ENCODE data around the gene BLM.

Gene BLM

DNA sequence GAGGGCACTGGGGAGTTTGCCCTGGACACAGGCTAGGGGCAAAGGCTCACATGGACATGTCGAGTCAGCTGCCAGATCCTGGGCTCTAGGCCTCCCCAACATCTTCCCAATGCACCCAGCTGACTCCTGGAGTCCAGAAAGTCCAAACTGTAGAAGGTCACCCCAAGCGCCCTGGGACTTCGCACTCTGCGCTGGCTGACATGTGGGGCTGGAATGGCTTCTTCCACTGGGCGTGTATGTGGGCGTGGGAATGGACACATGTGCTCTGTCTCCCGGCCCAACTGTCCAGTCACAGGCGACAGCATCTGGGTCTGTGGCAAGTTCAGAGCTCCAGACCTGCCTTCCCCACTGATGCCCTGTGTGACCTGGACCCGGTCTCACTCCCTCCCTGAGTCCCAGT is 138.0 kb downstream of the BLM start:
- DNase-seq, result no peak
- H3K4me3 Mint-ChIP-seq, result no peak overlapping the region
- H3K27ac Mint-ChIP-seq, result no peak overlapping the region
- peaks cover 11% of the 10 kb centered on the region for H3K4me1 Mint-ChIP-seq
- H3K27me3 Mint-ChIP-seq (ENCODE audit: low read depth, poor library complexity), result peaks cover 14% of the 10 kb centered on the region
- TF ChIP-seq, protein P1, sequence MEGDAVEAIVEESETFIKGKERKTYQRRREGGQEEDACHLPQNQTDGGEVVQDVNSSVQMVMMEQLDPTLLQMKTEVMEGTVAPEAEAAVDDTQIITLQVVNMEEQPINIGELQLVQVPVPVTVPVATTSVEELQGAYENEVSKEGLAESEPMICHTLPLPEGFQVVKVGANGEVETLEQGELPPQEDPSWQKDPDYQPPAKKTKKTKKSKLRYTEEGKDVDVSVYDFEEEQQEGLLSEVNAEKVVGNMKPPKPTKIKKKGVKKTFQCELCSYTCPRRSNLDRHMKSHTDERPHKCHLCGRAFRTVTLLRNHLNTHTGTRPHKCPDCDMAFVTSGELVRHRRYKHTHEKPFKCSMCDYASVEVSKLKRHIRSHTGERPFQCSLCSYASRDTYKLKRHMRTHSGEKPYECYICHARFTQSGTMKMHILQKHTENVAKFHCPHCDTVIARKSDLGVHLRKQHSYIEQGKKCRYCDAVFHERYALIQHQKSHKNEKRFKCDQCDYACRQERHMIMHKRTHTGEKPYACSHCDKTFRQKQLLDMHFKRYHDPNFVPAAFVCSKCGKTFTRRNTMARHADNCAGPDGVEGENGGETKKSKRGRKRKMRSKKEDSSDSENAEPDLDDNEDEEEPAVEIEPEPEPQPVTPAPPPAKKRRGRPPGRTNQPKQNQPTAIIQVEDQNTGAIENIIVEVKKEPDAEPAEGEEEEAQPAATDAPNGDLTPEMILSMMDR (IDR thresholded peaks at IDR 0.05), result no peak
- no peaks in the 10 kb centered on the region for H3K36me3 Mint-ChIP-seq (ENCODE audit: low read depth)
- no peaks in the 10 kb centered on the region for H3K9me3 Mint-ChIP-seq

DNA sequence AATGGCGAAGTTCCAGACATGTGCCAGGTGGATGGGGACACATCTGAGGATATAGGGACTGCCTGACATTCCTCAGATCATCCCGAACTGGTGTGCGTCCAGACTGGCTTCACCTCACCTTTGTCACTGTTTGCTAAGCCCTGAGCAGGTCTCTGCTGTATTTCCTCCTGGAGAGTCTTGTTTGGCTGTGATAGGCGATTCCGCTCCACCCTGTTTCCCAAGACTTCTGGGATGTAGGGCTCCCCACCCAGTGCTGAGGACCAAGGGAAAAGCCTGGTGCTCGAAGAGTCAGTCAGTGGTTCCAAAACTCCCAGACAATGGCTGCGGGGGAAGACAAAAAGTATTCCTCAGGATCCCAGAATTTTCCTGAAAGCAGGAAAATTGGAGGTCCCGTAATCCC is 140.2 kb downstream of the BLM start:
- H3K9me3 Mint-ChIP-seq, result no peaks in the 10 kb centered on the region
- no peak overlapping the region for H3K4me3 Mint-ChIP-seq
- H3K27me3 Mint-ChIP-seq (ENCODE audit: low read depth, poor library complexity), result peaks cover 3% of the 10 kb centered on the region
- H3K36me3 Mint-ChIP-seq (ENCODE audit: low read depth), result no peaks in the 10 kb centered on the region
- no peak for DNase-seq
- no peak overlapping the region for H3K27ac Mint-ChIP-seq
- TF ChIP-seq, protein P1 (IDR thresholded peaks at IDR 0.05), result no peak
- peaks cover 12% of the 10 kb centered on the region for H3K4me1 Mint-ChIP-seq

DNA sequence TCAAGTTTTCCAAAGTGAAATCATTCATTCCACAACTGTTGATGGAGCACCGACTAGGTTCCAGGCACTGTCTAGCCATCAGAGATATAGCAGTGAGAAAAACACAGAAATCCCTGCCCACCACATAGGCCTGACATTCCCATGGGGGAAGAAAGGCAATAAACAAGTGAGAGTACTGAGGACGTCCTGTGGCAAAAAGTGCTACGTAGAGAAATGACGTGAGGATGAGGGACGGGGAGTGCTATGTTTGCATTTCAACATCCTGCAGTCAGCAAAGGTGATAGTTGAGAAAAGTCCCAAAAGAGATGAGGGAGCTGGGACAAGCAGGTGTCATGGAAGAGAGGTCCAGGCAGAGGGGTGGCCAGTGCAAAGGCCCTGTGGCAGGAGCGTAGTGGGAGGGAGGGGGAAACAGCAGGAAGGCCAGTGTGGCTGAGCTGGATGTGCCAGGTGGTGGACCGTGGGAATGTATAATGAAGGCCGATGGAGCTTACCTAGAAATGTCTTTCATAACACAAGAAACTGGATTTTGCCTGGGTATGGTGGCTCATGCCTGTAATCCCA is 140.8 kb downstream of the BLM start:
- H3K27me3 Mint-ChIP-seq (ENCODE audit: low read depth, poor library complexity), result peaks cover 3% of the 10 kb centered on the region
- DNase-seq, result no peak
- TF ChIP-seq, protein P1 (IDR thresholded peaks at IDR 0.05), result no peak
- no peak overlapping the region for H3K27ac Mint-ChIP-seq
- H3K36me3 Mint-ChIP-seq (ENCODE audit: low read depth), result no peaks in the 10 kb centered on the region
- no peaks in the 10 kb centered on the region for H3K9me3 Mint-ChIP-seq
- peaks cover 18% of the 10 kb centered on the region for H3K4me1 Mint-ChIP-seq
- no peak overlapping the region for H3K4me3 Mint-ChIP-seq

DNA sequence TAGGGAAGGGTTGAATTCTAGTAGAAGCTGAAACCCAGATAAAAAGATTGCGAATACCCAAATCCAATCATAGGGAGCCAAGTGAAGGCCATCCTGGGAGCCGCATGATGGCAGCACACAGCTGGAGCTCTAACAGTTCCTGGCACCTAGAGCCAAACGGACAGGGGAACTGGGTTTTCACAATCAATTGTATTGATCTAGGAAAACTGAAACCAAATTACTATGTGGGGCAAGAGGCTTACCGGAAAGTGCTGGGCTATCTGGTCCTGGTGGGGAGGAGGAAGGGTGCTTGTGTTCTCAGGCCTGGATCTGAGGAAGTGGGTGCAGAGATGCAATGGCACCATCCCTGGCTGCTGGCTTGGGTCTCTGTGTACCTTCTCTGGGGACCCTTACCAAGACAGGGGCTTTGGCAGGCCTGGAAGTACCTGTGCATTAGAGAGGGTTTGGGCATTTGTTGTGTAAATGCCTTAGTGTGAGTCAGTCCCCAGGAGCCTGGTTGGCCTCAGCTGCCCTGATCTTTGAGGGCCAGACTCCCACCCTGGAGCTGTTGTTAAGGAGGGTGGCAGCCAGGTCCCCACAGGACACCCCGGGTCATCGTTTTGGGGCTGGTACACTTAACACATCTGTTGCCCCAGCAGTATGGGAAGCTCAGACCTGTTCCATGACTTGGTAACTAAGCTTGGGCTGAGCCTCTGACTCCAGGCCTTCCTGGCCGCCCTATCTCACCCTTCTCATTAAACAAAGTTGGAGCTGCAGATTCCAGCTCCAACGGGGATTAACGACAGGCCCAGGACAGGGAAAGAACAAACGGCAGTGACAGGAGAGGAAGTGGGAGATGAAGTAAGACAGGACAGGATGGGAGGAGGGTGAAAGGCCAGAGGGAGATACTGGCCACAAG is 142.3 kb downstream of the BLM start:
- TF ChIP-seq, protein P1 (IDR thresholded peaks at IDR 0.05), result no peak
- Mint-ChIP-seq H3K27me3 (ENCODE audit: low read depth, poor library complexity) (peaks cover 3% of the 10 kb centered on the region), H3K36me3 (ENCODE audit: low read depth) (no peaks in the 10 kb centered on the region), H3K4me3 (peak overlapping the region; percentile 47), H3K9me3 (no peaks in the 10 kb centered on the region), H3K27ac (peak overlapping the region; percentile 57), H3K4me1 (peaks cover 26% of the 10 kb centered on the region)
- DNase-seq, result no peak

DNA sequence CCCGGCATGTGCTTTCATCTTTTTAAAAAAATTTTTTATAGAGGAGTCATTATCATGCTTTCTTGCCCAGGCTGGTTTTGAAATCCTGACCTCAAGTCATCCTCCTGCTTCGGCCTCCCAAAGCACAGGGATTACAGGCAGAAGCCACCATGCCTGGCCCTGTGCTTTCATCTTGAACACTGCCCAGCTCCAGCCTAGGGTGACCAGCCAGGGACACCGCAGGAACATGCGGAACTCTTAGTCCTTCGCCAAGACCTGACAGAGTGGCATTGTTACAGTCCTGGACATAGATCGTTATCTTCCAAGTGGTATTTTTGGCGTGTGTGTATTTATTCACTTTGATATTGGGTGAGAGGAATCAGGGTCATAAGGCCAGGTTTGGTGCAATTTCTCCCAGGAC is 143.3 kb downstream of the BLM start:
- Mint-ChIP-seq H3K4me3 (no peak overlapping the region), H3K27ac (no peak overlapping the region), H3K27me3 (ENCODE audit: low read depth, poor library complexity) (peaks cover 3% of the 10 kb centered on the region), H3K36me3 (ENCODE audit: low read depth) (no peaks in the 10 kb centered on the region), H3K4me1 (peaks cover 26% of the 10 kb centered on the region), H3K9me3 (no peaks in the 10 kb centered on the region)
- TF ChIP-seq, protein P1 (IDR thresholded peaks at IDR 0.05), result no peak
- no peak for DNase-seq

Data from nephron progenitor cell (in vitro differentiated cells).